Measurements from ENCODE around the gene SLC39A9. TPM values are rescaled to one million over a fixed set of nuclear protein-coding genes. Genes with fewer than 3 reads are reported as not detected.

Gene SLC39A9
- total RNA-seq, 2 donors from 2014 or later = 44.3 to 58.8 TPM

GRCh38 chr14:69499436-69499835 is 100.9 kb downstream of the SLC39A9 start:
- Histone ChIP-seq H3K36me3 (no peaks in the 10 kb centered on the region), H3K27ac (no peak overlapping the region), H3K4me1 (ENCODE audit: control insufficient read depth in 1 of 2, low read depth in 2 of 2) (peaks cover 7 to 12% of the 10 kb centered on the region in 2 donors), H3K27me3 (replicated peaks; ENCODE audit: insufficient read depth) (no peaks in the 10 kb centered on the region), H3K9me3 (no peaks in the 10 kb centered on the region), H3K4me3 (no peak overlapping the region)
- no peak for TF ChIP-seq CTCF (IDR thresholded peaks at IDR 0.05)
- ATAC-seq (ENCODE audit: insufficient number of reproducible peaks, low FRiP score, low read depth) (no peak), DNase-seq (ENCODE audit: low spot score) (no peak)

- TF ChIP-seq CTCF (IDR thresholded peaks at IDR 0.05) = no peak
Observed at GRCh38 chr14:69500096-69500495, 101.6 kb downstream of the SLC39A9 start.

GRCh38 chr14:69500736-69501135 is 102.2 kb downstream of the SLC39A9 start:
- Histone ChIP-seq H3K27me3 (replicated peaks; ENCODE audit: insufficient read depth) (no peaks in the 10 kb centered on the region), H3K4me3 (no peak overlapping the region), H3K9me3 (no peaks in the 10 kb centered on the region), H3K27ac (no peak overlapping the region), H3K36me3 (no peaks in the 10 kb centered on the region), H3K4me1 (ENCODE audit: control insufficient read depth in 1 of 2, low read depth in 2 of 2) (peaks cover 7 to 12% of the 10 kb centered on the region in 2 donors)
- DNase-seq (ENCODE audit: low spot score) (no peak), ATAC-seq (ENCODE audit: insufficient number of reproducible peaks, low FRiP score, low read depth) (no peak)
- TF ChIP-seq CTCF (IDR thresholded peaks at IDR 0.05) = no peak

More at GRCh38 chr14:69500096-69500495, 101.6 kb downstream of the SLC39A9 start:
- H3K9me3 ChIP-seq = no peaks in the 10 kb centered on the region
- peaks cover 7 to 12% of the 10 kb centered on the region in 2 donors for H3K4me1 ChIP-seq (ENCODE audit: control insufficient read depth in 1 of 2, low read depth in 2 of 2)
- no peaks in the 10 kb centered on the region for H3K27me3 ChIP-seq (replicated peaks; ENCODE audit: insufficient read depth)
- no peaks in the 10 kb centered on the region for H3K36me3 ChIP-seq
- no peak overlapping the region for H3K27ac ChIP-seq
- ATAC-seq (ENCODE audit: insufficient number of reproducible peaks, low FRiP score, low read depth) = no peak
- no peak overlapping the region for H3K4me3 ChIP-seq
- DNase-seq (ENCODE audit: low spot score) = no peak

- Histone ChIP-seq H3K4me3 (peak overlapping the region; percentile 17), H3K4me1 (ENCODE audit: control insufficient read depth in 1 of 2, low read depth in 2 of 2) (peaks cover 7 to 12% of the 10 kb centered on the region in 2 donors), H3K27ac (no peak overlapping the region), H3K27me3 (replicated peaks; ENCODE audit: insufficient read depth) (no peaks in the 10 kb centered on the region), H3K36me3 (no peaks in the 10 kb centered on the region), H3K9me3 (no peaks in the 10 kb centered on the region)
- DNase-seq (ENCODE audit: low spot score) (no peak), ATAC-seq (ENCODE audit: insufficient number of reproducible peaks, low FRiP score, low read depth) (no peak)
- no peak for TF ChIP-seq CTCF (IDR thresholded peaks at IDR 0.05)
Observed at GRCh38 chr14:69501423-69501838, 102.9 kb downstream of the SLC39A9 start.

GRCh38 chr14:69504775-69505174 is 106.3 kb downstream of the SLC39A9 start:
- no peak for ATAC-seq (ENCODE audit: insufficient number of reproducible peaks, low FRiP score, low read depth)
- Histone ChIP-seq H3K9me3 (no peaks in the 10 kb centered on the region), H3K4me1 (ENCODE audit: control insufficient read depth in 1 of 2, low read depth in 2 of 2) (peaks cover 7 to 12% of the 10 kb centered on the region in 2 donors), H3K36me3 (no peaks in the 10 kb centered on the region), H3K4me3 (no peak overlapping the region), H3K27me3 (replicated peaks; ENCODE audit: insufficient read depth) (no peaks in the 10 kb centered on the region), H3K27ac (no peak overlapping the region)
- no peak for TF ChIP-seq CTCF (IDR thresholded peaks at IDR 0.05)
- DNase-seq (ENCODE audit: low spot score) = no peak
